GM21447 (cell line): ENCODE data around the gene TUBGCP4.
"Not testable (repeated sequence)": the region's sequence is repeated elsewhere in the genome, so short reads cannot be mapped to it uniquely, and the experiment has no call there.

ENCODE experiments used
- ATAC-seq: cut with Tn5 transposase; IDR thresholded peaks from one replicate; pipeline ENCODE4 v1.9.1; 2021; ENCODE audit not compliant: unreplicated experiment

Gene TUBGCP4, protein sequence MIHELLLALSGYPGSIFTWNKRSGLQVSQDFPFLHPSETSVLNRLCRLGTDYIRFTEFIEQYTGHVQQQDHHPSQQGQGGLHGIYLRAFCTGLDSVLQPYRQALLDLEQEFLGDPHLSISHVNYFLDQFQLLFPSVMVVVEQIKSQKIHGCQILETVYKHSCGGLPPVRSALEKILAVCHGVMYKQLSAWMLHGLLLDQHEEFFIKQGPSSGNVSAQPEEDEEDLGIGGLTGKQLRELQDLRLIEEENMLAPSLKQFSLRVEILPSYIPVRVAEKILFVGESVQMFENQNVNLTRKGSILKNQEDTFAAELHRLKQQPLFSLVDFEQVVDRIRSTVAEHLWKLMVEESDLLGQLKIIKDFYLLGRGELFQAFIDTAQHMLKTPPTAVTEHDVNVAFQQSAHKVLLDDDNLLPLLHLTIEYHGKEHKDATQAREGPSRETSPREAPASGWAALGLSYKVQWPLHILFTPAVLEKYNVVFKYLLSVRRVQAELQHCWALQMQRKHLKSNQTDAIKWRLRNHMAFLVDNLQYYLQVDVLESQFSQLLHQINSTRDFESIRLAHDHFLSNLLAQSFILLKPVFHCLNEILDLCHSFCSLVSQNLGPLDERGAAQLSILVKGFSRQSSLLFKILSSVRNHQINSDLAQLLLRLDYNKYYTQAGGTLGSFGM

DNA sequence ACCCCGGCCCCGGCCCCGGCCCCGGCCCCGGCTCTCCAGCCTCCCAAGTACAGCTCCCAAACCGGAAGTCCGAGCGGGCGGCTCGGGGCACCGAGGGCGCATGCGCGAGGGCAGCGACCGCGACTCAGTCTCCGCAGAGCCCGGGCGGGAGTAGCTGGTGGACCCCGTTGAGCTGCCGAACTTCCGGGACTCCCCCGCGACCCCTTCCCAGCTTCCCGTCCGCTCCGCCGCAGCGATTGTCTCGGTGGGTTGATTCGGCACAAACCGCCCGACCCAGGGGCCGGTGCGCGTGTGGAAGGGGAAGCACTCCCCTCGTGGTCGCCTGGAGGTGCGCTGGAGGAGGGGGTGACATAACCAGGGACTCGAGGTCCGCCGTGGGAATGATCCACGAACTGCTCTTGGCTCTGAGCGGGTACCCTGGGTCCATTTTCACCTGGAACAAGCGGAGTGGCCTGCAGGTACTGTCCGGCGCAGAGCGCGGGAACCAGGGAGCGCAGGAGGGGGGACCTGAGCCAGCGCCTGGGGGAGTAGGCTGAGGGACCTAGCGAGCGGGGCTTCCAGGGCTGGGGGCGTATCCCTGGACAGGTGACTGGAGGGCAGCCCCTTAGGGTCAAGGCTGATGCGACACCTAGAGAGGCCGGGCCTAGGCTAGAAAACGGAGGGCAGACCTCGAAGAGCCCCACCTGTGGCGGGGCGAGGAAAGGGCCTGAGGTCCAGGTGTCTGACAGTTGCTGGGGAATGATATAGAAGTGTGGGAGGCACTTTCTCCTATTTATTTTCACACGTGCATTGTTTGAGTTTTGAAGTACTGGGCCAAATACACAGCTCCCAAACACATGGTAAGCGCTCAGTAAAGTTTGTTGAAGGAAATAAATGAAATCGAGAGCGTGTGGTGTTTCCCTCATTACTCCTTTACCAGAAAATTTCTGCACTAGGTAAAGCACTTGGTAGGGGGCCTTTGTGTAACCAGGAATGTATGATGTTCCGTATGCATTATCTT is at the start of gene TUBGCP4, which contains the start of gene ZSCAN29:
Gene TUBGCP4, plus strand, starts transcription at position 127 of the 1,000 bp plus-strand sequence. Its CDS starts 254 bp downstream, at position 381.
Gene ZSCAN29, minus strand, starts transcription at position 69 of the 1,000 bp plus-strand sequence. CDS start 1,130 bp downstream, outside the sequence.
- ATAC-seq = peak; percentile 73

DNA sequence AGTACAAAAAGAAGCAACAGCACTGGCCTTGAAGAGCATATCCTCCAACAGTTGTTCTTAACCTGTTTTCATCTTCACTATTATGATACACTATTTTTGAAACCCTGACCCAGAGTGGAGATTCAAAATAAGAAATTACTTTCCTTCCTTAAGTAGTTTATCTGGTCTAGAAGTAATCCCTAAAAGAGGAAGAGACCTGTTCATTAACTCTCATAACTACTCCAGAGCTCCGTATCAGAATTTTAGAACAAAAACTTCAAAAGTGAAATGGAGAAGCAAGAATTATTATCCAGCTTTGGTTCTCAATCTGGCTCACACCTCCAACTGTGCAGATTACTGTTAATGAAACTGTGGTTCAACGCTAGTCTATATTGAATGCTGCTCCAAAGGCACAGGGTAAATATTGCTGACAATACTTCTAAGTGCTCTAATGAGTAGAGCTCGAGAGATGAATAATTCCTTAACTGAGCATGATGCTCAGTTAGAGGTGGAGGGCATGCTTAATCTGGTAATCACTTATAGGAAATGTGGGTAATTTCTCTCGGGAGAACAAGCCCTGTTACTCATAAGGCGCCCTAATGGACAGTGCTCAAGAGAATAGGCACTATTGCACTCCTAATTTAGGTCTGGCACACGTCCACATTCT is 45.7 kb upstream of the TUBGCP4 start:
- no peak for ATAC-seq

DNA sequence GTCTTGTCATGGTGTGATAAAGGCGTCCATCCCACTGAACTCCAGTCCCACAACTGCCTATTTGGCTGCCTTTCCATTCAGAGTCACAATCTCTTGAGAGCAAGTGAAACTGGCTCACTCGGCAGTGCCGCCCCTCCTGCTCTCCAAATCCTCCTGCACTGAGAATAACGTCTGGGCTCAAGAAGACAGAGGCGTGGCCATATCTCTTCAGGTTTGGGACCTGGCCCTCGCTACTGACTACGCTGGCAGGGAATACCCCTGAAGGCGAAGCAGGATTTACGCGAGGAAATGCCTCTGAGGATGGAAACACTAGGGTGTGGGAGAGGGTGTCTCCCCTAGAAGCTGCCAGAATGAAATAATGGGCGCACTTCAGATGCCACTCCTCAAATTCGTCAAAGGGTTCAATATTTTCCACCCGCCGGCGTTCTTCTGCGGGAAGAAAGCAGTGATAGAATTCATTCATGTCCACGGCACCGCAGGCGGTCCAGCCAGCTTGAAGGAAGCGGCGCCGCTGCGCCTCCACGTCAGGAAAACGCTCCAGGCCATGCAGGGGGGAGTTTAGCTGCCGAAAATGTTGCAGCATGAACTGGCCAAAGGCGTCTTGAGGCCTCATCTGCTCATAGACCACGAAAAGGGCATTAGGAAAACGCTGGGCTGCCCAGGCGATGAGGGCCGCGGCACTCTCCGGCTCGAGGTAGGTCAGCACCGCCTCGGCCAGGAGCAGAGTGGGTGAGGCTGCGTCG is 41.5 kb upstream of the TUBGCP4 start:
- ATAC-seq = no peak

DNA sequence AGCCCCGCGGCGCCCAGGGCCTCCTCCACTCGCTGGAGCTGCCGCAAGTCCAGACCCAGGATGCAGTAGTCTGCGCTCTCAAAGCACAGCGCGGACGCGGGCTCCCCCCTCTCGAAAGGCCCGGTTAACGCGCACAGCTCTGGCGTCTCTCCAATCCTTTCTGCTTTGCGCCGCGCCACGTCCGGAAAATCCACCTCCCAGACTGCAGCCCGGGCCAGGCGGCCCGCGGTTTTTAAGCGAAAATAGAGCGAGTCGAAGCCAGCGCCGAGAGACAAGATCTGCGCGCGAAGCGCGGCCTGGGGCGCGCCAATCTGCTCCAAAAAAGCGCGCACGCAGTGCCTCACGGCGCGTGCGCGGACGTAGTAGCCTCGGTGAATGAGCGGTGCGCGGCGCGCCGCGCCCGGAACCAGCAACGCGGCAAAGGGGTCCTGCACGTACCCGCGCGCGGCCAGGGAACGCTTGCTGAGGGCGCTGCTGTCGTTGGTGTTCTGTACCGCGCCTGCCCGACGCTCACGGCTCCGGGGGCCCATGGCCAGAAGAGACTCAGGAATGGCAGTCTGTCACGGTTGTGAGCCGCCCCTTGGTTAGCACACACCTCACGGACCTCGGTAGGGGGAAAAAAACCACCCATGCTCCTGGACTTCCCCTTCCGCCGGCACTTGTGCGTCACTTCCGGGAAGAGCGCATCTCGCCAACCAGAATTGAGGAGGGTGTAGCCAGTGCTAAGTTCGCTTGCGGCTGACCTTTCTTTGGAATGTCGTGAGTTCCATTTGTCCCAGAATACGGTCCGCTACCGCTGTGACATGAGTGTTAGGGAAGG is 40.7 kb upstream of the TUBGCP4 start, which contains the start of gene LCMT2:
Gene LCMT2, minus strand, starts transcription at position 614 of the 820 bp plus-strand sequence. Its CDS starts 84 bp downstream, at position 530.
- peak; percentile 93 for ATAC-seq

DNA sequence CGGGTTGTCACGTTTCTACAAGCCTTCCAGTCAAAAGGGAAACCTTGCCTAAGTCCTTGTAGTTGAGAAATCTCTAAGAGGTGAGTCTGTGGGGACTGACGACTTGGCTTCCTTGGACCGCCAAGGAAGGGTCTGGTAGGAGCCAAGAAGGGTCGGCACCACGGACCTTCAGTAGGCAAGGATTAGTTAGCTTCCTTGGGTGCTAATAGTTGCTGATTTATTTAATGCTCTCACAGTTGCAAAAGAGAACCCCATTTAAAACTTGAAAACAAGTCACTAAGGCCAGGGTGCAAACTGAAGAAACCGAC is 40.2 kb upstream of the TUBGCP4 start:
- ATAC-seq = peak; percentile 13

DNA sequence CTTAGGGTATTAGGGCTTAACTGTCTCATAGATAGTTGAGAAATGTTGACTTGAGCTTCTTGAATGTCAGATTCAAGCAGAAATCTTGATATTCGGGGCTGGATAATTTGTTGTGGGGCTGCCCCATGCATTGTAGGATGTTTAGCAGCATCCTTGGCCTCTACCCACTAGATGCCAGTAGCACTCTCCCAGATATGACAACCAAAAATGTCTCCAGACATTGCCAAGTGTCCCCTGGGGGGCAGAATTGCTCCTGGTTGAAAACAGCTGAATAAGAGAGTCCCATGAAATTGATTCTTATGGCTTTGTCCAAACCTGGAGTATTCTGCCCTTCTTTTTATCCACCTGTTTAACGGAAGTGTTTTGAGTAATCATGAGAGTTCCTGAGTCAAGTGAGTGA is 24.6 kb upstream of the TUBGCP4 start:
- ATAC-seq = no peak

DNA sequence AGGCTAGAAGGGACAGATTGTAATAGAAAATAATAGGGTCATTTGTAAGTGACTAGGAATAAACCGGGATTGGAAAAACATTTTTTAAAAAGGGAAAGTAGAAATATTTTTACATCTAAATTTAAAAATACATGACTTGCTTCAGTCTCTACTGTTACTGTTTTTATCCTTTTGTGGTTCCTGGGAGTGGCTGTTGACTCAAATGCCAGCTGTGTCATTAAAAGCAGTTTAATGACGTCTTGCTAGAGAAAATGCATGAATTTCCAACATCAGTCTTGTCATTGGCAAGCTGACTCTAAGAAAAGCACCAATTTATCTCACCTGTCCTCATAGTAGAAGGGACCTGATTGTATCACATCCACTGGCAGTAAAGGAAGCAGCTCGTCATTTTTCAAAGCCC is 23.8 kb upstream of the TUBGCP4 start:
- no peak for ATAC-seq

DNA sequence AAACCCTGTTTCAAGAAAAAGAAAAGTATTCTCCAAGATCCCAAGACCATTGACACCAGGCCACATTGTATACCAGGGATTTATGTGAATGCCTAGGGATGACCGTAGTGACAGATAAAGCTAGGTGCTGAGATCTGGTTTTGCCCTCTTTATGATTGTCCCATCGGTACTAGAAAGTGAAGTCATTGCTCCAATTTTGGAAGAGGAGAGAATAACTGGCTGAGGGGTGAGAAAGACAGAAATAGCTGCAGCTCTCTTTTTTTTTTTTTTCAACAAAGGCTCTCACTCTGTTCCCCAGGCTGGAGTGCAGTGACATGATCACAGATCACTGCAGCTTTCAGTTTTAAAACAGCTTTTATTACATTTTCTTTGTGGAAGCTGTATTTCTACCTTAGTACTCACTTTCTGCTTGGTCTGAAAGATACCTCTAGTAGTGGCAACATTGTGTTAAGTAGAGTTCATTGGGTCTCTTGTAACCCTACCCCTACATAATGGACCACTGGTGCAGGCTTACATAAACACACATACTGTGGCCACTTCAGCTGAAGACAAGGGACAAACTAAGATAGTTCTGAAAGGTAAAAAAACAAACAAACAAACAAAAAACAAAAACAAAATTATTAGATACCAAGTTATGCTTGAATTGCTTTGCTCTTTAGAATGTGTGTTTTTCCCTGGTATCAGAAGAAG is 18.1 kb upstream of the TUBGCP4 start:
- ATAC-seq = no peak

DNA sequence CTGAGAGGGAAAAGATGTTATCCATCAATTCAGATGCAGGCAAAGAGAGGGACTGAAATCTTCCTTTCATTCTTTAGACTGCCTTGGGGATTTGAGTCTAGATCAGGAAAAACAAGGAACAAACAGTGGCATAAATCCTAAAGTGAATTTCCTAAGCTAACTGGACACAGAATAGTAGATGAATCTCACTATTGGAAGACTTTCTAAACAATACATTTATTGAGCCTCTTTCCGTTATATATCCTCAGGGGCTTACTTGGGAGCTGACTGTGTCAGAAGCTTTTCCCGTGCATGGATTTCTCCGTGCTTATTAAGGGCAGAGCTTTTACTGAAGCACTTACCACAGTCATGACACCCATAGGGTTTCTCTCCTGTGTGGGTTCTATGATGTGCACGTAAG is 10.1 kb upstream of the TUBGCP4 start:
- ATAC-seq = no peak

DNA sequence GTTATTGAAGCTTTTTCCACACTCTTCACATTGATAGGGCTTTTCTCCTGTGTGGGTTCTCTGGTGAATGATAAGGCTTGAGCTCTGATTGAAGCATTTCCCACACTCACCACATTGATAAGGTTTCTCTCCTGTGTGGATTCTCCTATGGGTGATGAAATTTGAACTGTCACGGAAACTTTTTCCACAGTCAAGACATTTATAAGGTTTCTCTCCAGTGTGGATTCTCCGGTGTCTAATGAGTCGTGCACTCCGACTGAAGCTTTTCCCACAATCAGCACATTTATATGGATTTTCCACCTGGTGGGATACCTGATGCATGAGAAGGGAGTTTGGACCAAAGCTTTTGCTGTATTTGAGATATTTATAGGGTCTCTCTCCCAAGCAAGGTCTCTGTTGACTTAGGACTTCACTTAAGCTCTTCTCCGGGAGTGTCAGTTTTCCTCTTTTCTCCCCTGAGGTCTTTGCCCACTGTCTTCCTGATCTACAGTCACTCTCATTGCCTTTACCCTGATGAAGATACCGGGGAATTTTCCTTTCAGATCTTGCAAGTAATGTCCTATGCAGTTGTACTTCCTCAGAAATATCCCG is 9.5 kb upstream of the TUBGCP4 start:
- ATAC-seq = no peak

DNA sequence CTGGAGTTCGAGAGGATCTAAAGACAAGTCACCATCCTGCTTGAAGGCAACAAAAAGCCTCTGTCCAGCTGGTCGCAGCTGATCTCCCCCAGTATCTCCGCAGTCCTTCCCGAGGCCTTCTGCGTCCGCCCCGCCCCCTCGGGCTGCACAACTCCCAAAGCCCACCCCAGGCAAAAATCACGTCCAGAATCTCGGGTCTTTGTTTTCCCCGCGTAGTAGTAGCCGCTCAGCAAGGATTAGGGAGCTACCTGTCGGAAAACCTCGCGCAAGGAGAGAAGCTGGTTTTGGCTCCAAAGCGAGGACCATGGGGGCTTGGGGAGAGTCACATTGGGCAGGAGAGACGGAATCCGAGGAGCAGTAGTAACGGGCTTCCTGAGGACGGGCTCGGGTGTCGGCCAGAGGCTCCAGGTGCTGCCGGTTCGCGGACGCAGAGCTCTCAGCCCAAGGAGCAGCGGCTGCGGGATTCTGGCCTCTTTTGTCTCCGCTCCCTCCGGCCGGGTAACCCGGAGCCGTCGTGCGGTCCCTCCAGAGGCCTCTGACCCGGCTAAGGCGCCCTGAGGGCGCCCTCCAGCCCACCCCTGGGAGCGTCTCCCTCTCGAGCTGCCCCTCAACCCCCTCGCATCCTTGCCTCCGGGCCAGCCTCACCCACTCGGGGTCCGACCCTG is 459 bp upstream of the TUBGCP4 start:
- ATAC-seq = peak; percentile 35

DNA sequence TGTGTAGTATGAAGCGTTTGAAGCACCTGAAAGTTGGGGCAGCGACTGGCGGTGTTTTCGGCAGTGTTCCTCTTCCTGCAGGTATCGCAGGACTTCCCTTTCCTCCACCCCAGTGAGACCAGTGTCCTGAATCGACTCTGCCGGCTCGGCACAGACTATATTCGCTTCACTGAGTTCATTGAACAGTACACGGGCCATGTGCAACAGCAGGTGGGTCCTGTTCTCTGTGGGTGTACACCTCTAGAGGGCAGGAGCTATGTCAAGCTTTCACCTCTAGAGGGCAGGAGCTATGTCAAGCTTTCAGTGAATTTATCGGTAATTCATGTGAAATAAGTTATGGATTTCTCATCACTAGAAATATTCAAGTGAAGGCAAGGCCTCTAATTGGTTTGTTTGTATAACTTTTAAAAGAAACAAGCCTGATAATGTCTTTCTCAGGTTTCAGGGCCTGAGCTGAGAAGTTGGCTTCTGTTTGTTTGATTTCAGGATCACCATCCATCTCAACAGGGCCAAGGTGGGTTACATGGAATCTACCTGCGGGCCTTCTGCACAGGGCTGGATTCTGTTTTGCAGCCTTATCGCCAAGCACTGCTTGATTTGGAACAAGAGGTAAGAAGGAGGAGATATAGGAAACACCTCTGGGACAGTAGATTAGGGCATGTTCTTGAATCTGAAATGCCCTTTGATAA is 5.3 kb downstream of the TUBGCP4 start:
- ATAC-seq = no peak

DNA sequence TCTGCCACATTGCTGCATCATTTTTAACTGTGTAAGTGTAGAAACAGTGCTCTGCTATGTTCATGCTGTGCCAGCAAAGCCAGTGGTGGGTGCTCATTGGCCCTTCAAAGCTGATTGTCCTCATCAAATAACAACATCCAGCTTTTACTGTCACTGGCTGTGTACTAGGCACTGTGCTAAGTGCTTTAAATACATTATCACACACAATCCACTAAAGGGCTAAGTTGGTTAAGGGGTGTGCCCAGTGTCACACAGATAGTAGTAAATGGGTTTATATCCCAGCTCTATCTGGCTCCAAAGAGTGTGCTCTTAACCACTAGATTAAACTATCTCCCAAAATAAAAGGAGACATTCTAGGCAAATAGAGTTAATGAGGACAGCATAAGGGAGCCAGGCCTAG is 7.7 kb downstream of the TUBGCP4 start:
- ATAC-seq = no peak

DNA sequence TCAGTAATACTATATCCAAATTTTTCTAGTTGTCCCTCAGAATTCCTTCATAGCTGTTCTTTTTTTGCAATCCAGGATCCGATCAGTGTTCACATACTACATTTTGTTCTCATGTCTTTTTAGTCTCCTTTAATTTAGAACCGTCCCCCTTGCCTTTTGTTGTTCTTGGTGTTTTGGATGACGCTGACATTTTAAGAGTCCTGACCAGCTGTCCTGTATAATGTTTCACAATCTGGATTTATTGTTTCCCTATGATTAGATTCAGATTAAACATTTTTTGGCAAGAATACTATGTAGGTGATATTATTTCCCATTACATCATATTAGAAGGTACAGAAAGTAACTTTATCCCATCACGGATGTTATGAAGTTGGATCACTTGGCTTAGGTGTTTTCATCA is 11.4 kb downstream of the TUBGCP4 start:
- no peak for ATAC-seq

DNA sequence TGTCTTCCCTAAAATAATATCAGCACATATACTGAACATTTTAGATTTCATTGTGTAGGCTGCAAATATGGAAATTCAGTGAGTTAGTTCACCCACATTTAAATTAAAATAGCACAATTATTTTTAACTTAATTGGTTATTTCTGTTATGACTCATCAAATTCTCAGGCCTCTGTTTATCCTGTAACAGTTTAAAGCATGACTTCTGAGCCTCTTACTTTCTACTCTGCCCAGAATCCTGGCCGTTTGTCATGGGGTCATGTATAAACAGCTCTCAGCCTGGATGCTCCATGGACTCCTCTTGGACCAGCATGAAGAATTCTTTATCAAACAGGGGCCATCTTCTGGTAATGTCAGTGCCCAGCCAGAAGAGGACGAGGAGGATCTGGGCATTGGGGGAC is 12.2 kb downstream of the TUBGCP4 start:
- ATAC-seq = no peak

DNA sequence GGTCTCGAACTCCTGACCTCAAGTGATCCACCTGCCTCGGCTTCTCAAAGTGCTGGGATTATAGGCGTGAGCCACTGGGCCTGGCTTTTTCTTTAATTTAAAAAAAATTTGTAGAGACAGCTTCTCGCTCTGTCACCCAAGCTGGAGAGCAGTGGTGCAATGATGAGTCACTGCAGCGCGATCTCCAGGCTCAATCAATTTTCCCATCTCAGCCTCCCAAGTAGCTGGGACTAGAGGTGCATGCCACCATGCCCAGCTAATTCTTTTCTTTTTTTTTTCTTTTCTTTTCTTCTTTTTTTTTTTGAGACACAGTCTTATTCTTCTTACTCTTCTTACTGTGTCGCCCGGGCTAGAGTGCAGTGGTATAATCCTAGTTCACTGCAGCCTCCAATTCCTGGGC is 19.8 kb downstream of the TUBGCP4 start:
- ATAC-seq = no peak

DNA sequence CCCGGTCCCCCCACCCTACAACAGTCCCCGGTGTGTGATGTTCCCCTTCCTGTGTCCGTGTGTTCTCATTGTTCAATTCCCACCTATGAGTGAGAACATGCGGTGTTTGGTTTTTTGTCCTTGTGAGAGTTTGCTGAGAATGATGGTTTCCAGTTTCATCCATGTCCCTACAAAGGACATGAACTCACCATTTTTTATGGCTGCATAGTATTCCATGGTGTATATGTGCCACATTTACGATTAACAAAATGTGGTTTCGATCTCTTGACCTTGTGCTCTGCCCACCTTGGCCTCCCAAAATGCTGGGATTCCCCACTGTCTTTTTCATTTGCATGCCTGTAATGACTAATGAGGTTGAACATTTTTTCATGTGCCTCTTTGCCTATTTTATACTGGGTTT is 22.7 kb downstream of the TUBGCP4 start:
- not testable (repeated sequence) for ATAC-seq
